ENCODE results near the gene EML4. TPM values are rescaled to one million over a fixed set of nuclear protein-coding genes. Genes with fewer than 3 reads are reported as not detected.

EML4 gene
- total and polyA plus RNA-seq, 2 of the 13 experiments (the other 11 are each of a cell fraction or from before 2014, with no cell fraction given): 243 to 476 TPM

DNA sequence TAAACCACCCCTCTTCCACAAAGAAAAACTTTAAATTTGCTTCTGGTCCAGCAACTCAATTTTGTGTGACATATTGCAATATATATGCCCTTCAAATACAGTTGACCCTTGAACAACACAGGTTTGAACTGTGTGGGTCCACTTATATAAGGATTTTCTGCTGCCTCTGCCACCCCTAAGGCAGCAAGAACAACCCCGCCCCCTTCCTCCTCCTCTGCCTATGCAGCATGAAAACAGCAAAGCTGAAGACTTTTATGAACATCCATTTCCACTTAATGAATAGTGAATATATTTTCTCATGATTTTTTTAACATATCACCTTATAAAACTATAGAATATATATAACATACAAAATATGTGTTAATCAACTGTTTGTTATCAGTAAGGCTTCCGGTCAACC is 58.3 kb downstream of the EML4 start:
- intact Hi-C loops (cut with micrococcal nuclease; ENCODE audit: unreplicated experiment): no loop called here
- POLR2A ChIA-PET: no interaction called here

More for the DNA sequence above, 58.3 kb downstream of the EML4 start:
- CTCF ChIA-PET (ENCODE audit: low intra/inter-chr PET ratio, low total read pairs): no interaction called here
- H3K27me3 ChIP-seq (ENCODE audit: control insufficient read depth in 1 of 2, insufficient read depth in 2 of 2, low read length in 2 of 2): no peaks in the 10 kb centered on the region
- no peak overlapping the region for H3K4me2 ChIP-seq (ENCODE audit: low read depth, low read length)
- ATAC-seq: peak; percentile 41
- H4K20me1 ChIP-seq (ENCODE audit: insufficient read depth, low read length): peaks cover 100% of the 10 kb centered on the region
- TF ChIP-seq NR2C2 (CRISPR knock-in tag; IDR thresholded peaks at IDR 0.05; ENCODE audit: borderline replicate concordance): no peak
- TF ChIP-seq, protein P1, sequence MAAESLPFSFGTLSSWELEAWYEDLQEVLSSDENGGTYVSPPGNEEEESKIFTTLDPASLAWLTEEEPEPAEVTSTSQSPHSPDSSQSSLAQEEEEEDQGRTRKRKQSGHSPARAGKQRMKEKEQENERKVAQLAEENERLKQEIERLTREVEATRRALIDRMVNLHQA (CRISPR knock-in tag; IDR thresholded peaks at IDR 0.05): no peak
- peak; percentile 15; the same call in 1 of the 2 replicates for TF ChIP-seq RARA (CRISPR knock-in tag; IDR thresholded peaks at IDR 0.05)
- 0 out of 2 replicates have a peak, but pooled peaks have one; percentile 14 for TF ChIP-seq HDAC2 (CRISPR knock-in tag; IDR thresholded peaks at IDR 0.05)
- peak; percentile 16; the same call in 1 of the 2 replicates for TF ChIP-seq GATAD2A (CRISPR knock-in tag; IDR thresholded peaks at IDR 0.05)
- TF ChIP-seq ZNF136 (CRISPR knock-in tag; IDR thresholded peaks at IDR 0.05; ENCODE audit: low read depth): no peak
- TF ChIP-seq SP5 (CRISPR knock-in tag; IDR thresholded peaks at IDR 0.05; ENCODE audit: borderline replicate concordance, low read depth): peak; percentile 22; the same call in 1 of the 2 replicates
- TF ChIP-seq SOX6 (IDR thresholded peaks at IDR 0.05): no peak
- peak; percentile 33; the same call in 1 of the 2 replicates for TF ChIP-seq SOX6 (CRISPR knock-in tag; IDR thresholded peaks at IDR 0.05)
- TF ChIP-seq, protein P2, sequence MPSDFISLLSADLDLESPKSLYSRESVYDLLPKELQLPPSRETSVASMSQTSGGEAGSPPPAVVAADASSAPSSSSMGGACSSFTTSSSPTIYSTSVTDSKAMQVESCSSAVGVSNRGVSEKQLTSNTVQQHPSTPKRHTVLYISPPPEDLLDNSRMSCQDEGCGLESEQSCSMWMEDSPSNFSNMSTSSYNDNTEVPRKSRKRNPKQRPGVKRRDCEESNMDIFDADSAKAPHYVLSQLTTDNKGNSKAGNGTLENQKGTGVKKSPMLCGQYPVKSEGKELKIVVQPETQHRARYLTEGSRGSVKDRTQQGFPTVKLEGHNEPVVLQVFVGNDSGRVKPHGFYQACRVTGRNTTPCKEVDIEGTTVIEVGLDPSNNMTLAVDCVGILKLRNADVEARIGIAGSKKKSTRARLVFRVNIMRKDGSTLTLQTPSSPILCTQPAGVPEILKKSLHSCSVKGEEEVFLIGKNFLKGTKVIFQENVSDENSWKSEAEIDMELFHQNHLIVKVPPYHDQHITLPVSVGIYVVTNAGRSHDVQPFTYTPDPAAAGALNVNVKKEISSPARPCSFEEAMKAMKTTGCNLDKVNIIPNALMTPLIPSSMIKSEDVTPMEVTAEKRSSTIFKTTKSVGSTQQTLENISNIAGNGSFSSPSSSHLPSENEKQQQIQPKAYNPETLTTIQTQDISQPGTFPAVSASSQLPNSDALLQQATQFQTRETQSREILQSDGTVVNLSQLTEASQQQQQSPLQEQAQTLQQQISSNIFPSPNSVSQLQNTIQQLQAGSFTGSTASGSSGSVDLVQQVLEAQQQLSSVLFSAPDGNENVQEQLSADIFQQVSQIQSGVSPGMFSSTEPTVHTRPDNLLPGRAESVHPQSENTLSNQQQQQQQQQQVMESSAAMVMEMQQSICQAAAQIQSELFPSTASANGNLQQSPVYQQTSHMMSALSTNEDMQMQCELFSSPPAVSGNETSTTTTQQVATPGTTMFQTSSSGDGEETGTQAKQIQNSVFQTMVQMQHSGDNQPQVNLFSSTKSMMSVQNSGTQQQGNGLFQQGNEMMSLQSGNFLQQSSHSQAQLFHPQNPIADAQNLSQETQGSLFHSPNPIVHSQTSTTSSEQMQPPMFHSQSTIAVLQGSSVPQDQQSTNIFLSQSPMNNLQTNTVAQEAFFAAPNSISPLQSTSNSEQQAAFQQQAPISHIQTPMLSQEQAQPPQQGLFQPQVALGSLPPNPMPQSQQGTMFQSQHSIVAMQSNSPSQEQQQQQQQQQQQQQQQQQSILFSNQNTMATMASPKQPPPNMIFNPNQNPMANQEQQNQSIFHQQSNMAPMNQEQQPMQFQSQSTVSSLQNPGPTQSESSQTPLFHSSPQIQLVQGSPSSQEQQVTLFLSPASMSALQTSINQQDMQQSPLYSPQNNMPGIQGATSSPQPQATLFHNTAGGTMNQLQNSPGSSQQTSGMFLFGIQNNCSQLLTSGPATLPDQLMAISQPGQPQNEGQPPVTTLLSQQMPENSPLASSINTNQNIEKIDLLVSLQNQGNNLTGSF (CRISPR knock-in tag; IDR thresholded peaks at IDR 0.05): no peak
- peak; percentile 13; the same call in 1 of the 2 replicates for TF ChIP-seq SAP130 (CRISPR knock-in tag; IDR thresholded peaks at IDR 0.05; ENCODE audit: low read depth)
- TF ChIP-seq CEBPG (CRISPR knock-in tag; IDR thresholded peaks at IDR 0.05): 0 out of 2 replicates have a peak, but pooled peaks have one; percentile 21
- no peak for FAIRE-seq
- H3K4me1 ChIP-seq (ENCODE audit: insufficient read depth, low read length): peaks cover 97% of the 10 kb centered on the region
- H3K9me3 ChIP-seq (ENCODE audit: low read length): no peaks in the 10 kb centered on the region
- no peak overlapping the region for H3K27ac ChIP-seq (ENCODE audit: extremely low read length, insufficient read depth, low read length)
- no peak overlapping the region for H2AFZ ChIP-seq (ENCODE audit: low read length)
- peaks cover 5 to 23% of the 10 kb centered on the region in 2 experiments; a peak in 4 of 5 replicates for H3K36me3 ChIP-seq (replicated peaks in 1 of 2; ENCODE audit: control insufficient read depth in 1 of 2, insufficient read depth in 2 of 2, low read length in 2 of 2)
- DNase-seq (ENCODE audit: low spot score): peak; percentile 16
- 82% methylated on average over 2 of the region's 2 CpGs for WGBS (ENCODE audit: low lambda C conversion rate)
- in situ Hi-C loops (cut with HindIII; ENCODE audit: extremely low pct_ligation_motif_present, low pct_unique_long_range_greater_than_20kb): no loop called here
- H3K9ac ChIP-seq (ENCODE audit: insufficient read depth, low read depth, low read length): no peak overlapping the region
- H3K4me3 ChIP-seq (replicated peaks in 1 of 3; ENCODE audit: insufficient read depth in 1 of 3, low read depth in 2 of 3, low read length in 3 of 3): no peak overlapping the region
- H3K79me2 ChIP-seq (ENCODE audit: insufficient read depth, low read length): peaks cover 100% of the 10 kb centered on the region
- no TSS peak for BruUV-seq (replicated peaks)

All from HepG2 (cell line).